HEK293 (cell line): ENCODE measurements around the gene MVB12B.

ENCODE experiments used
- REST ChIP-seq: fragments of 450-650 bp; formaldehyde crosslinking; IDR thresholded peaks from 2 replicates; pipeline ENCODE4 v1.5.1; 2016; ENCODE audit warnings: missing biosample characterization, missing genetic modification characterization
- YY2 ChIP-seq: fragments of 450-650 bp; formaldehyde crosslinking; IDR thresholded peaks from 2 replicates; pipeline ENCODE4 v1.5.1; 2016; ENCODE audit warnings: missing biosample characterization, missing genetic modification characterization
- ZFP41 ChIP-seq: fragments of 450-650 bp; formaldehyde crosslinking; IDR thresholded peaks from 2 replicates; pipeline ENCODE4 v1.5.1; 2016; ENCODE audit warnings: missing biosample characterization, missing genetic modification characterization, borderline replicate concordance
- ZIC2 ChIP-seq: fragments of 450-650 bp; formaldehyde crosslinking; IDR thresholded peaks from 2 replicates; pipeline ENCODE4 v1.5.1; 2016; ENCODE audit warnings: missing biosample characterization, missing genetic modification characterization
- ZNF280C ChIP-seq: fragments of 450-650 bp; formaldehyde crosslinking; IDR thresholded peaks from 2 replicates; pipeline ENCODE4 v1.5.1; 2016; ENCODE audit warnings: missing biosample characterization, missing genetic modification characterization
- ZNF324 ChIP-seq: fragments of 450-650 bp; formaldehyde crosslinking; IDR thresholded peaks from 2 replicates; pipeline ENCODE4 v1.5.1; 2016; ENCODE audit warnings: missing biosample characterization, missing genetic modification characterization
- ZNF391 ChIP-seq: fragments of 450-650 bp; formaldehyde crosslinking; IDR thresholded peaks from 2 replicates; pipeline ENCODE4 v1.5.1; 2016; ENCODE audit warnings: low read depth, missing biosample characterization, missing genetic modification characterization, borderline replicate concordance
- ZNF416 ChIP-seq: fragments of 450-650 bp; formaldehyde crosslinking; IDR thresholded peaks from 2 replicates; pipeline ENCODE4 v1.5.1; 2016; ENCODE audit warnings: missing biosample characterization, missing genetic modification characterization
- ZNF426 ChIP-seq: fragments of 450-650 bp; formaldehyde crosslinking; IDR thresholded peaks from 2 replicates; pipeline ENCODE4 v1.5.1; 2017; ENCODE audit warnings: missing biosample characterization, missing genetic modification characterization, mild to moderate bottlenecking, inconsistent platforms, moderate library complexity
- TF ChIP-seq, protein P1 (sequence below): fragments of 450-650 bp; formaldehyde crosslinking; IDR thresholded peaks from 2 replicates; pipeline ENCODE4 v1.5.1; 2016; ENCODE audit warnings: missing biosample characterization, missing genetic modification characterization
- TF ChIP-seq, protein P2 (sequence below): fragments of 450-650 bp; formaldehyde crosslinking; IDR thresholded peaks from 2 replicates; pipeline ENCODE4 v1.5.1; 2016; ENCODE audit warnings: missing biosample characterization, missing genetic modification characterization
- TF ChIP-seq, protein P3 (sequence below): fragments of 450-650 bp; formaldehyde crosslinking; IDR thresholded peaks from 2 replicates; pipeline ENCODE4 v1.5.1; 2016; ENCODE audit warnings: missing biosample characterization, missing genetic modification characterization

DNA sequence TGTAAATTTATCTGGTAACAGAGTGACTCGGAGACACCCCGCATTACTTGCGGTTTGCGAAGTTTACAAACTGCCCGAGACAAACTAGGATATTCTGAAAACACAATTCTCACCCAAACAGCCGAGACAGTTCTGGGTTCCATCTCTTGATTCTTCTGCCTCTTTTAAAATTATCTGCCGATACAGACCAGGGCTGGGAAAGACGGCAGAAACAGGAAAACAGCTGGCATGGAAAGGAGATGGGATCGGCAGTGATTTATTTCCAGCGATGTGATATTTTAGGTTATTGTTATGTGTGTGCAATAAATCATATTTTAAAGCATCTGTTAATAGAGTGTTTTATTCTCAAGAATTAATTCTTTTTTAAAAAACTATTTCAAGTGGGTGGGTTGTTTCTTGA, 193.8 kb downstream of the MVB12B start:
- TF ChIP-seq, protein P1, sequence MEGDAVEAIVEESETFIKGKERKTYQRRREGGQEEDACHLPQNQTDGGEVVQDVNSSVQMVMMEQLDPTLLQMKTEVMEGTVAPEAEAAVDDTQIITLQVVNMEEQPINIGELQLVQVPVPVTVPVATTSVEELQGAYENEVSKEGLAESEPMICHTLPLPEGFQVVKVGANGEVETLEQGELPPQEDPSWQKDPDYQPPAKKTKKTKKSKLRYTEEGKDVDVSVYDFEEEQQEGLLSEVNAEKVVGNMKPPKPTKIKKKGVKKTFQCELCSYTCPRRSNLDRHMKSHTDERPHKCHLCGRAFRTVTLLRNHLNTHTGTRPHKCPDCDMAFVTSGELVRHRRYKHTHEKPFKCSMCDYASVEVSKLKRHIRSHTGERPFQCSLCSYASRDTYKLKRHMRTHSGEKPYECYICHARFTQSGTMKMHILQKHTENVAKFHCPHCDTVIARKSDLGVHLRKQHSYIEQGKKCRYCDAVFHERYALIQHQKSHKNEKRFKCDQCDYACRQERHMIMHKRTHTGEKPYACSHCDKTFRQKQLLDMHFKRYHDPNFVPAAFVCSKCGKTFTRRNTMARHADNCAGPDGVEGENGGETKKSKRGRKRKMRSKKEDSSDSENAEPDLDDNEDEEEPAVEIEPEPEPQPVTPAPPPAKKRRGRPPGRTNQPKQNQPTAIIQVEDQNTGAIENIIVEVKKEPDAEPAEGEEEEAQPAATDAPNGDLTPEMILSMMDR (tag by site-specific recombination): no peak
- TF ChIP-seq ZNF416 (tag by site-specific recombination): no peak
- no peak for TF ChIP-seq ZIC2 (tag by site-specific recombination)
- TF ChIP-seq ZNF391 (tag by site-specific recombination): no peak
- TF ChIP-seq ZNF426 (tag by site-specific recombination): no peak
- TF ChIP-seq, protein P2, sequence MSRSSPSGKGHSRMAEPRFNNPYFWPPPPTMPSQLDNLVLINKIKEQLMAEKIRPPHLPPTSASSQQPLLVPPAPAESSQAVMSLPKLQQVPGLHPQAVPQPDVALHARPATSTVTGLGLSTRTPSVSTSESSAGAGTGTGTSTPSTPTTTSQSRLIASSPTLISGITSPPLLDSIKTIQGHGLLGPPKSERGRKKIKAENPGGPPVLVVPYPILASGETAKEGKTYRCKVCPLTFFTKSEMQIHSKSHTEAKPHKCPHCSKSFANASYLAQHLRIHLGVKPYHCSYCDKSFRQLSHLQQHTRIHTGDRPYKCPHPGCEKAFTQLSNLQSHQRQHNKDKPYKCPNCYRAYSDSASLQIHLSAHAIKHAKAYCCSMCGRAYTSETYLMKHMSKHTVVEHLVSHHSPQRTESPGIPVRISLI (tag by site-specific recombination): no peak
- no peak for TF ChIP-seq ZNF280C
- no peak for TF ChIP-seq ZFP41 (tag by site-specific recombination)
- no peak for TF ChIP-seq REST (tag by site-specific recombination)
- TF ChIP-seq, protein P3, sequence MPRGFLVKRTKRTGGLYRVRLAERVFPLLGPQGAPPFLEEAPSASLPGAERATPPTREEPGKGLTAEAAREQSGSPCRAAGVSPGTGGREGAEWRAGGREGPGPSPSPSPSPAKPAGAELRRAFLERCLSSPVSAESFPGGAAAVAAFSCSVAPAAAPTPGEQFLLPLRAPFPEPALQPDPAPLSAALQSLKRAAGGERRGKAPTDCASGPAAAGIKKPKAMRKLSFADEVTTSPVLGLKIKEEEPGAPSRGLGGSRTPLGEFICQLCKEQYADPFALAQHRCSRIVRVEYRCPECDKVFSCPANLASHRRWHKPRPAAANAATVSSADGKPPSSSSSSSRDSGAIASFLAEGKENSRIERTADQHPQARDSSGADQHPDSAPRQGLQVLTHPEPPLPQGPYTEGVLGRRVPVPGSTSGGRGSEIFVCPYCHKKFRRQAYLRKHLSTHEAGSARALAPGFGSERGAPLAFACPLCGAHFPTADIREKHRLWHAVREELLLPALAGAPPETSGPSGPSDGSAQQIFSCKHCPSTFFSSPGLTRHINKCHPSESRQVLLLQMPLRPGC (tag by site-specific recombination): no peak
- no peak for TF ChIP-seq ZNF324 (tag by site-specific recombination)
- no peak for TF ChIP-seq YY2 (tag by site-specific recombination)
